Mesothelial cell of epicardium (in vitro differentiated cells): ENCODE measurements around the gene CTU2. TPM values are rescaled to one million over a fixed set of nuclear protein-coding genes. Genes with fewer than 3 reads are reported as not detected.

Experiments used
- DNase-seq, 2 experiments: peaks; one replicate each; pipeline ENCODE4 v3.0.0; 2021; ENCODE audit warnings: low spot score in 2 of 2; ENCODE audit not compliant: unreplicated experiment in 2 of 2
- H3K27ac Mint-ChIP-seq: 2 replicates; pipeline ENCODE4 v1.8.0; 2021; ENCODE audit warnings: mixed read lengths
- H3K27me3 Mint-ChIP-seq: 2 replicates; pipeline ENCODE4 v1.8.0; 2021; ENCODE audit warnings: low read depth, mixed read lengths
- H3K36me3 Mint-ChIP-seq: 2 replicates; pipeline ENCODE4 v1.8.0; 2021; ENCODE audit warnings: mixed read lengths
- H3K4me1 Mint-ChIP-seq: 2 replicates; pipeline ENCODE4 v1.8.0; 2021; ENCODE audit warnings: mixed read lengths
- H3K4me3 Mint-ChIP-seq: 2 replicates; pipeline ENCODE4 v1.8.0; 2021; ENCODE audit warnings: mild to moderate bottlenecking, moderate library complexity, mixed read lengths
- H3K9me3 Mint-ChIP-seq: 2 replicates; pipeline ENCODE4 v1.8.0; 2021; ENCODE audit warnings: mixed read lengths
- CTCF ChIP-seq: fragments of 200-600 bp; sonication (generic); IDR thresholded peaks from one replicate; pipeline ENCODE4 v1.5.0; 2021; ENCODE audit warnings: antibody characterized with exemption; ENCODE audit not compliant: unreplicated experiment
- total RNA-seq: library from RNA; stranded (reverse); gene quantifications from 3 replicates; pipeline ENCODE4 v1.2.1, GENCODE V29; 2021

Gene CTU2
- total RNA-seq, 1 donor from 2014 or later: 22.2 TPM

GRCh38 chr16:88716201-88716600, 9.9 kb downstream of the CTU2 start:
- no peak overlapping the region for H3K4me3 Mint-ChIP-seq
- no peaks in the 10 kb centered on the region for H3K27me3 Mint-ChIP-seq
- H3K27ac Mint-ChIP-seq: no peak overlapping the region
- no peak for TF ChIP-seq CTCF
- DNase-seq: no peak
- H3K36me3 Mint-ChIP-seq: peaks cover 21% of the 10 kb centered on the region
- H3K4me1 Mint-ChIP-seq: no peaks in the 10 kb centered on the region
- H3K9me3 Mint-ChIP-seq: no peaks in the 10 kb centered on the region

- Mint-ChIP-seq H3K27me3 (no peaks in the 10 kb centered on the region), H3K9me3 (no peaks in the 10 kb centered on the region), H3K36me3 (peaks cover 21% of the 10 kb centered on the region), H3K4me1 (no peaks in the 10 kb centered on the region), H3K27ac (no peak overlapping the region), H3K4me3 (no peak overlapping the region)
- no peak for TF ChIP-seq CTCF
- no peak for DNase-seq
These were observed 10.3 kb downstream of the CTU2 start for GRCh38 chr16:88716601-88717001.

- Mint-ChIP-seq H3K27ac (no peak overlapping the region), H3K4me1 (no peaks in the 10 kb centered on the region)
These were observed 11.9 kb downstream of the CTU2 start for GRCh38 chr16:88718178-88718577.

GRCh38 chr16:88719267-88719932, 13.1 kb downstream of the CTU2 start:
- no peaks in the 10 kb centered on the region for H3K4me1 Mint-ChIP-seq
- no peak for DNase-seq
- no peaks in the 10 kb centered on the region for H3K27me3 Mint-ChIP-seq
- TF ChIP-seq CTCF: no peak
- no peaks in the 10 kb centered on the region for H3K9me3 Mint-ChIP-seq
- H3K27ac Mint-ChIP-seq: no peak overlapping the region
- H3K36me3 Mint-ChIP-seq: peaks cover 21% of the 10 kb centered on the region
- no peak overlapping the region for H3K4me3 Mint-ChIP-seq

More at GRCh38 chr16:88718178-88718577, 11.9 kb downstream of the CTU2 start:
- Mint-ChIP-seq H3K9me3 (no peaks in the 10 kb centered on the region), H3K27me3 (no peaks in the 10 kb centered on the region), H3K36me3 (peaks cover 21% of the 10 kb centered on the region), H3K4me3 (no peak overlapping the region)
- no peak for DNase-seq
- TF ChIP-seq CTCF: no peak

GRCh38 chr16:88719933-88720296, 13.6 kb downstream of the CTU2 start:
- no peak for DNase-seq
- H3K36me3 Mint-ChIP-seq: peaks cover 21% of the 10 kb centered on the region
- H3K4me3 Mint-ChIP-seq: no peak overlapping the region
- TF ChIP-seq CTCF: no peak
- H3K27me3 Mint-ChIP-seq: no peaks in the 10 kb centered on the region
- no peaks in the 10 kb centered on the region for H3K9me3 Mint-ChIP-seq
- no peak overlapping the region for H3K27ac Mint-ChIP-seq
- no peaks in the 10 kb centered on the region for H3K4me1 Mint-ChIP-seq
